Liver (tissue), 3 donors: Measurements from ENCODE around the gene PRKCH.

ENCODE experiments used
- JUND ChIP-seq, 2 donors: IDR thresholded peaks; 2 replicates each; pipeline ENCODE4 v1.6.1; 2016; ENCODE audit warnings: antibody characterized with exemption in 2 of 2
- RAD21 ChIP-seq, 2 donors: IDR thresholded peaks; 2 replicates each; pipeline ENCODE4 v1.6.1; 2016; ENCODE audit warnings: antibody characterized with exemption in 2 of 2, mild to moderate bottlenecking in 2 of 2
- TAF1 ChIP-seq: conservative IDR thresholded peaks from 2 replicates; pipeline ENCODE4 v1.6.1; 2016; ENCODE audit warnings: antibody characterized with exemption, mild to moderate bottlenecking
- TF ChIP-seq, protein P1 (sequence below): fragments of 150-350 bp; IDR thresholded peaks from 2 replicates; pipeline ENCODE4 v1.5.1; 2017; ENCODE audit warnings: improper control_type of control experiment, low read depth, low read length; ENCODE audit not compliant: missing input control
- TF ChIP-seq, protein P2 (sequence below): IDR thresholded peaks from 2 replicates; pipeline ENCODE4 v1.6.1; 2016; ENCODE audit warnings: antibody characterized with exemption
- TF ChIP-seq, protein P3 (sequence below): IDR thresholded peaks from 2 replicates; pipeline ENCODE4 v1.6.1; 2016; ENCODE audit warnings: antibody characterized with exemption
- donor health status: healthy.
- donor health status: healthy.

DNA sequence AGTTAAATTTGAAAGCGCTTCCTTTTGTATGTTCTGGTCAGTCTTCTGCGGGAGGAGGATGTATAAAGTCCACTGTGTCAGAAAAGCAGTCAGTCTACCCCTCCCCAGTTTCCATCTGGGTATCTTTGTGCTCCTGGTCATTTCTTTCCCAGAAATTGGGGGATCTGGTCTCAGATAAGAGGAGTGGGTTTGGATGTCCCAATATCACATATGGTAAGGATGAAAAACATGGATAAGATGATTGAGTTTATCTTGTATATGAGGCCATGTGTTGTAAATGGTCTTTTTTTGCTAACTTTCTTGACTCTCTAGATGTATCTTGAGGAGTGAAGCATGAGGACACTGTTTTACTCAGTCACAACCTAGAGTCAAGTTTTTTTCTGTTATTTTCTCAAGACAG lies 187.1 kb downstream of the PRKCH start:
- TF ChIP-seq, protein P1, sequence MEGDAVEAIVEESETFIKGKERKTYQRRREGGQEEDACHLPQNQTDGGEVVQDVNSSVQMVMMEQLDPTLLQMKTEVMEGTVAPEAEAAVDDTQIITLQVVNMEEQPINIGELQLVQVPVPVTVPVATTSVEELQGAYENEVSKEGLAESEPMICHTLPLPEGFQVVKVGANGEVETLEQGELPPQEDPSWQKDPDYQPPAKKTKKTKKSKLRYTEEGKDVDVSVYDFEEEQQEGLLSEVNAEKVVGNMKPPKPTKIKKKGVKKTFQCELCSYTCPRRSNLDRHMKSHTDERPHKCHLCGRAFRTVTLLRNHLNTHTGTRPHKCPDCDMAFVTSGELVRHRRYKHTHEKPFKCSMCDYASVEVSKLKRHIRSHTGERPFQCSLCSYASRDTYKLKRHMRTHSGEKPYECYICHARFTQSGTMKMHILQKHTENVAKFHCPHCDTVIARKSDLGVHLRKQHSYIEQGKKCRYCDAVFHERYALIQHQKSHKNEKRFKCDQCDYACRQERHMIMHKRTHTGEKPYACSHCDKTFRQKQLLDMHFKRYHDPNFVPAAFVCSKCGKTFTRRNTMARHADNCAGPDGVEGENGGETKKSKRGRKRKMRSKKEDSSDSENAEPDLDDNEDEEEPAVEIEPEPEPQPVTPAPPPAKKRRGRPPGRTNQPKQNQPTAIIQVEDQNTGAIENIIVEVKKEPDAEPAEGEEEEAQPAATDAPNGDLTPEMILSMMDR, result no peak
- TF ChIP-seq RAD21 (IDR thresholded peaks at IDR 0.05), result no peak
- TF ChIP-seq, protein P2, sequence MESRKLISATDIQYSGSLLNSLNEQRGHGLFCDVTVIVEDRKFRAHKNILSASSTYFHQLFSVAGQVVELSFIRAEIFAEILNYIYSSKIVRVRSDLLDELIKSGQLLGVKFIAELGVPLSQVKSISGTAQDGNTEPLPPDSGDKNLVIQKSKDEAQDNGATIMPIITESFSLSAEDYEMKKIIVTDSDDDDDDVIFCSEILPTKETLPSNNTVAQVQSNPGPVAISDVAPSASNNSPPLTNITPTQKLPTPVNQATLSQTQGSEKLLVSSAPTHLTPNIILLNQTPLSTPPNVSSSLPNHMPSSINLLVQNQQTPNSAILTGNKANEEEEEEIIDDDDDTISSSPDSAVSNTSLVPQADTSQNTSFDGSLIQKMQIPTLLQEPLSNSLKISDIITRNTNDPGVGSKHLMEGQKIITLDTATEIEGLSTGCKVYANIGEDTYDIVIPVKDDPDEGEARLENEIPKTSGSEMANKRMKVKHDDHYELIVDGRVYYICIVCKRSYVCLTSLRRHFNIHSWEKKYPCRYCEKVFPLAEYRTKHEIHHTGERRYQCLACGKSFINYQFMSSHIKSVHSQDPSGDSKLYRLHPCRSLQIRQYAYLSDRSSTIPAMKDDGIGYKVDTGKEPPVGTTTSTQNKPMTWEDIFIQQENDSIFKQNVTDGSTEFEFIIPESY, result no peak
- TF ChIP-seq JUND (IDR thresholded peaks at IDR 0.05), result no peak
- no peak for TF ChIP-seq TAF1
- TF ChIP-seq, protein P3, sequence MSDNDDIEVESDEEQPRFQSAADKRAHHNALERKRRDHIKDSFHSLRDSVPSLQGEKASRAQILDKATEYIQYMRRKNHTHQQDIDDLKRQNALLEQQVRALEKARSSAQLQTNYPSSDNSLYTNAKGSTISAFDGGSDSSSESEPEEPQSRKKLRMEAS, result no peak
